ENCODE data around the gene HOXB5.

Gene HOXB5

GRCh38 chr17:48568499-48569239 is 24.9 kb downstream of the HOXB5 start:
- H3K27ac ChIP-seq, result no peak overlapping the region
- TF ChIP-seq CTCF (conservative IDR thresholded peaks at IDR 0.05), result no peak

GRCh38 chr17:48567646-48568354 is 25.8 kb downstream of the HOXB5 start:
- no peak for TF ChIP-seq CTCF (conservative IDR thresholded peaks at IDR 0.05)
- H3K27ac ChIP-seq, result no peak overlapping the region

GRCh38 chr17:48567209-48567608 is 26.4 kb downstream of the HOXB5 start:
- TF ChIP-seq CTCF (conservative IDR thresholded peaks at IDR 0.05), result no peak
- H3K27ac ChIP-seq, result no peak overlapping the region

- no peak overlapping the region for H3K27ac ChIP-seq
- no peak for TF ChIP-seq CTCF (conservative IDR thresholded peaks at IDR 0.05)
These were observed 26.9 kb downstream of the HOXB5 start for GRCh38 chr17:48566717-48567116.

- TF ChIP-seq CTCF (conservative IDR thresholded peaks at IDR 0.05), result no peak
- no peak overlapping the region for H3K27ac ChIP-seq
These were observed 27.5 kb downstream of the HOXB5 start for GRCh38 chr17:48565925-48566710.

GRCh38 chr17:48565022-48565554 is 28.5 kb downstream of the HOXB5 start:
- H3K27ac ChIP-seq, result no peak overlapping the region
- TF ChIP-seq CTCF (conservative IDR thresholded peaks at IDR 0.05), result no peak

Data from VCaP (cell line).